ENCODE measurements around the gene YIPF3. TPM values are rescaled to one million over a fixed set of nuclear protein-coding genes. Genes with fewer than 3 reads are reported as not detected.
"Not testable (repeated sequence)": the region's sequence is repeated elsewhere in the genome, so short reads cannot be mapped to it uniquely, and the experiment has no call there.

YIPF3 gene
- total RNA-seq, 4 donors from 2014 or later, result 61.7 to 105 (median 77.9) TPM

DNA sequence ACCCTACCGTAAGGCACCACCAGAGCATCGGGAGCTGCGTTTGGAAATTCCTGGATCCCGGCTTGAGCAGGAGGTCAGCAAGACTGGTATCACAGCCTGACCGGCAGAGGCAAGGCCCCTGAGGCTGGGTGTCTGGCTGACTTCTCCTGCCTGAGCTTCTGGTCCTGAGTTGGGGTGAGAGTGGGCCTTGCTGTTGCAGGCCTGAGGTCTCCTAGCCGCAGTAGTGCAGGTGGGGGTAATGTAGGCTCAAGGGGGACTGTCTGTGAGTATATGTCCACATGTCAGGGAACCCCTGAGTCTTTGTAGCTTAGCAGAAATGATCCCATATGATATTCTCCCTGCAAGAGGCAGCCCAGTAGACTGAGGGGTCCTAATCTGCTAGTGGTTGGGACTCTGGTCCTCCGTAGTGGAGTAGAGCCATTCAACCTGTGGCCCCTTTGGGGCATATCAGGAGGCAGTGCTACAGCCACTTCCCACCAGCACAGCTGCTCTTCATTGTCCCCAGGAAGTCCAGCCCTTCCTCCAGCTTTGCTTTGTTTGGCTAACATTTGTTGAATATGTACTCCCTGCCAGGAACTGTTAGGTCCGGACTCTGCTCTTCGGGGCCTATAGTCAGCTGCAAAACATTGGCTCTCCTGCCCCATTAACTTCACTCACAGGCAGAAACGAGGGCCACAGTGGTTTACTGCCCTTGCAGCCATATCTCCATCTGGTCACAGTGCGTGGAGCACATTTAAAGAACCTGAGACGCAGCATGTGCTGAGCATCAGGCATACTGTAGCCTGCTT lies 17.5 kb downstream of the YIPF3 start:
- no peak for DNase-seq (ENCODE audit: low spot score in 2 of 2)
- Histone ChIP-seq H3K4me1 (peaks cover 0 to 22% (median 10%) of the 10 kb centered on the region in 4 donors), H3K9me3 (no peaks in the 10 kb centered on the region), H3K4me3 (no peak overlapping the region), H3K36me3 (peaks cover 5 to 64% (median 5%) of the 10 kb centered on the region in 3 donors), H3K27me3 (no peaks in the 10 kb centered on the region), H3K27ac (peak overlapping the region in 1 of 4 donors; percentile 84)
- WGBS, 2 donors, result 65 to 79% methylated on average over 12 of the region's 12 CpGs
- TF ChIP-seq, protein P1, sequence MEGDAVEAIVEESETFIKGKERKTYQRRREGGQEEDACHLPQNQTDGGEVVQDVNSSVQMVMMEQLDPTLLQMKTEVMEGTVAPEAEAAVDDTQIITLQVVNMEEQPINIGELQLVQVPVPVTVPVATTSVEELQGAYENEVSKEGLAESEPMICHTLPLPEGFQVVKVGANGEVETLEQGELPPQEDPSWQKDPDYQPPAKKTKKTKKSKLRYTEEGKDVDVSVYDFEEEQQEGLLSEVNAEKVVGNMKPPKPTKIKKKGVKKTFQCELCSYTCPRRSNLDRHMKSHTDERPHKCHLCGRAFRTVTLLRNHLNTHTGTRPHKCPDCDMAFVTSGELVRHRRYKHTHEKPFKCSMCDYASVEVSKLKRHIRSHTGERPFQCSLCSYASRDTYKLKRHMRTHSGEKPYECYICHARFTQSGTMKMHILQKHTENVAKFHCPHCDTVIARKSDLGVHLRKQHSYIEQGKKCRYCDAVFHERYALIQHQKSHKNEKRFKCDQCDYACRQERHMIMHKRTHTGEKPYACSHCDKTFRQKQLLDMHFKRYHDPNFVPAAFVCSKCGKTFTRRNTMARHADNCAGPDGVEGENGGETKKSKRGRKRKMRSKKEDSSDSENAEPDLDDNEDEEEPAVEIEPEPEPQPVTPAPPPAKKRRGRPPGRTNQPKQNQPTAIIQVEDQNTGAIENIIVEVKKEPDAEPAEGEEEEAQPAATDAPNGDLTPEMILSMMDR (IDR thresholded peaks at IDR 0.05), result no peak
- no peak for TF ChIP-seq POLR2A (IDR thresholded peaks at IDR 0.05)
- TF ChIP-seq EP300 (IDR thresholded peaks at IDR 0.05), result no peak

DNA sequence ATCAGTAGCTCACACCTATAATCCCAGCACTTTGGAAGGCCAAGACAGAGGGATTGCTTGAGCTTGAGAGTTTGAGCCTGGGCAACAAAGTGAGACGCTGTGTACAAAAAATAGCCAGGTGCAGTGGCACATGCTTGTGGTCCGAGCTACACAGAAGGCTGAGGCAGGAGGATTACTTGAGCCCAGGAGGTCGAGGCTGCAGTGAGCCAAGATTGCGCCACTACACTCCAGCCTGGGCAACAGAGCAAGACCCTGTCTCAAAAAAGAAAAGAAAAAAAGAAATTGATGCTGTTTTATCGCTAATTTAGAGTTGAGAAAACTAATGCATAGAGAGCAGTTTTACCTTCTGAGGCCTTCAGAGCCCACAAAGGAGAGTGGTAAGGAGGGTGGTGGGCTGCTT lies 18.4 kb downstream of the YIPF3 start:
- WGBS, 2 donors, result 94 to 95% methylated on average over 5 of the region's 5 CpGs
- not testable (repeated sequence) for DNase-seq (ENCODE audit: low spot score in 2 of 2); H3K27me3 ChIP-seq; H3K9me3 ChIP-seq; H3K4me3 ChIP-seq
- H3K36me3 ChIP-seq, result peaks cover 0 to 54% (median 5%) of the 10 kb centered on the region in 3 donors
- H3K4me1 ChIP-seq, result peaks cover 0 to 25% (median 11%) of the 10 kb centered on the region in 4 donors
- H3K27ac ChIP-seq, result peak overlapping the region in 2 of 4 donors; percentile 52 to 84

DNA sequence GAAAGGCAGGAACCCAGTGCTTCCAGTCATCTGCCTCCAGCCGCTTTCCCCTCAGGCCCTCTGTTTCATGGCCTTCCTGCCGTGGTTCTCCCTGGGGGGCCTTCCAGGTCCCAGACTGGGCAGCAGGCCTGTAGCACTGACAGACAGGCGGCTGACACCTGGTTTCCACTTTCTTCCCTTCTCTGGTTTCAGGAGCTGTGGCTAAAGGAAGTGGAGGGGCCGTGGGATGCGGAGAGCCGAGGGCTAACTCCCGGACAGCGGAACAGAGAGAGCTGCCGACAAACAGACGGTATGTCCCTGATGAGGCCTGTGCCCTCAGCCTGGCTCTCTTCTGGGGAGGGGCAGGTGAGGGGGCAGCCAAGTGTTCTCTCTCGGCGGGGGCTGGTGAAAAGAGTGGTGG lies 19.0 kb downstream of the YIPF3 start:
- 86 to 91% methylated on average over 12 of the region's 12 CpGs for WGBS, 2 donors
- Histone ChIP-seq H3K9me3 (no peaks in the 10 kb centered on the region), H3K36me3 (peaks cover 0 to 48% (median 5%) of the 10 kb centered on the region in 3 donors), H3K4me3 (no peak overlapping the region), H3K27me3 (no peaks in the 10 kb centered on the region), H3K4me1 (peaks cover 0 to 31% (median 13%) of the 10 kb centered on the region in 4 donors), H3K27ac (peak overlapping the region in 2 of 4 donors; percentile 5 to 84)
- no peak for DNase-seq (ENCODE audit: low spot score in 2 of 2)
- TF ChIP-seq, protein P1 (IDR thresholded peaks at IDR 0.05), result no peak
- TF ChIP-seq POLR2A (IDR thresholded peaks at IDR 0.05) (no peak), EP300 (IDR thresholded peaks at IDR 0.05) (no peak)

DNA sequence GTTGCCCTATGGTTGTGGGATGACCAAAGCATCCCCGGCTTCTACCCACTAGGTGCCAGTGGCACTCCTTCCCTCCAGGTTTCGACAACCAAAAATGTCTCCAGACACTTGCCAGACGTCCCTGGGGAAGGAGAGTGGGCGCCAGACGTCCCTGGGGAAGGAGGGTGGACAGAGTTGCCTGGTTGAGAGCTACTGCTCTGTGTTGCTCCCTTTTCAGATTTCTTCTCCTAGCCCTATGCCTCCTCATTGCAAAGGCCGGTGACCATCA lies 19.7 kb downstream of the YIPF3 start:
- TF ChIP-seq POLR2A (IDR thresholded peaks at IDR 0.05) (no peak), EP300 (IDR thresholded peaks at IDR 0.05) (no peak)
- TF ChIP-seq, protein P1 (IDR thresholded peaks at IDR 0.05), result no peak
- peaks cover 0 to 37% (median 16%) of the 10 kb centered on the region in 4 donors for H3K4me1 ChIP-seq
- peak overlapping the region in 3 of 4 donors; percentile 5 to 84 (median 48) for H3K27ac ChIP-seq

DNA sequence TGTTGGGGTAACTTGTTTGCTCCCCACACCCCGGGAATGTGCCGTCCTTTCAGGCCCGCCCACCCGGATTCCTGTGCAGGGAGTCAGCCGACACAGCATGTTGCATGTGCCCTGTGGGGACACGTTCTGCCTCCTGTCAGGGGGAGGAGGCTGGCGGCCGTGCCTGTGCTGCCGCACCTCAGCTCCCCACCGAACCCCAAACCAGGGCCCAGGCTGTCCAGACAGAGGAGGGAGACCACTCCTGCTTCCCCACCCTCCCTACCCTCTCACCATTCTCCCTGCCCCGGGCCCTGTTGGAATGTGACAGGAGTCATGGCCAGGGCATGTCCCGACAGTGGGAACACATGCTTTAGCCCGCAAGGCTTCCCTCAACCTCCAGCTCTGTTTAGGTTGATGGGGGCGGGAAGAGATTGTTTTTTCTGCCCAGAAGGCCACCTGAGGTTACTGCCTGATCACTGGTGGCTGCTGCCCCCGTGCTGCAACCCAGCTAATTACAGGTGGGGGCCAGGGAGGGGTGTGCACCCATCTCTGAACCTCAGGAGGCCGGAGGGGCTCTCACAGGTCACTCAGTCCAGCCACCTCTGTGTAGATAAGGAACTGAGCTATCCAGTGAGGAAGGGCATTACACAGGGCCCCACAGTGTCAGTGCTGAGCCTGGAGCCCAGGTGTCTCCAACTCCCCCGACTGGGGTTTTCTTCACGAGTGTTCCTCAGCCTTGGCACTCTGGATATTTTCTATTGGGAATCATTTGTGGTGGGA lies 20.2 kb downstream of the YIPF3 start:
- Histone ChIP-seq H3K36me3 (peaks cover 0 to 38% (median 3%) of the 10 kb centered on the region in 3 donors), H3K27me3 (no peaks in the 10 kb centered on the region), H3K9me3 (no peaks in the 10 kb centered on the region), H3K4me1 (peaks cover 0 to 43% (median 18%) of the 10 kb centered on the region in 4 donors), H3K4me3 (no peak overlapping the region), H3K27ac (peak overlapping the region; percentile 5 to 84 (median 26))
- 34 to 38% methylated on average over 14 to 18 of the region's 18 CpGs for WGBS, 2 donors
- no peak for DNase-seq (ENCODE audit: low spot score in 2 of 2)
- TF ChIP-seq EP300 (IDR thresholded peaks at IDR 0.05), result peak in 1 of 2 donors; percentile 49
- TF ChIP-seq, protein P1 (IDR thresholded peaks at IDR 0.05), result peak; percentile 42 to 66 (median 47)
- TF ChIP-seq POLR2A (IDR thresholded peaks at IDR 0.05), result no peak

More for the DNA sequence above, 19.7 kb downstream of the YIPF3 start:
- no peaks in the 10 kb centered on the region for H3K9me3 ChIP-seq
- DNase-seq (ENCODE audit: low spot score in 2 of 2), result no peak
- no peaks in the 10 kb centered on the region for H3K27me3 ChIP-seq
- H3K36me3 ChIP-seq, result peaks cover 0 to 42% (median 4%) of the 10 kb centered on the region in 3 donors
- 76 to 80% methylated on average over 6 of the region's 6 CpGs for WGBS, 2 donors
- no peak overlapping the region for H3K4me3 ChIP-seq
